NCI-H748 treated with DMSO at 0.1 percent for 48 hours (cell line): ENCODE measurements around the gene FAF2.
"Not testable (repeated sequence)": the region's sequence is repeated elsewhere in the genome, so short reads cannot be mapped to it uniquely, and the experiment has no call there.

Experiments
- DNase-seq: peaks from one replicate; lab custom pipeline; 2025; lab: John Stamatoyannopoulos, UW

FAF2 gene, protein sequence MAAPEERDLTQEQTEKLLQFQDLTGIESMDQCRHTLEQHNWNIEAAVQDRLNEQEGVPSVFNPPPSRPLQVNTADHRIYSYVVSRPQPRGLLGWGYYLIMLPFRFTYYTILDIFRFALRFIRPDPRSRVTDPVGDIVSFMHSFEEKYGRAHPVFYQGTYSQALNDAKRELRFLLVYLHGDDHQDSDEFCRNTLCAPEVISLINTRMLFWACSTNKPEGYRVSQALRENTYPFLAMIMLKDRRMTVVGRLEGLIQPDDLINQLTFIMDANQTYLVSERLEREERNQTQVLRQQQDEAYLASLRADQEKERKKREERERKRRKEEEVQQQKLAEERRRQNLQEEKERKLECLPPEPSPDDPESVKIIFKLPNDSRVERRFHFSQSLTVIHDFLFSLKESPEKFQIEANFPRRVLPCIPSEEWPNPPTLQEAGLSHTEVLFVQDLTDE

DNA sequence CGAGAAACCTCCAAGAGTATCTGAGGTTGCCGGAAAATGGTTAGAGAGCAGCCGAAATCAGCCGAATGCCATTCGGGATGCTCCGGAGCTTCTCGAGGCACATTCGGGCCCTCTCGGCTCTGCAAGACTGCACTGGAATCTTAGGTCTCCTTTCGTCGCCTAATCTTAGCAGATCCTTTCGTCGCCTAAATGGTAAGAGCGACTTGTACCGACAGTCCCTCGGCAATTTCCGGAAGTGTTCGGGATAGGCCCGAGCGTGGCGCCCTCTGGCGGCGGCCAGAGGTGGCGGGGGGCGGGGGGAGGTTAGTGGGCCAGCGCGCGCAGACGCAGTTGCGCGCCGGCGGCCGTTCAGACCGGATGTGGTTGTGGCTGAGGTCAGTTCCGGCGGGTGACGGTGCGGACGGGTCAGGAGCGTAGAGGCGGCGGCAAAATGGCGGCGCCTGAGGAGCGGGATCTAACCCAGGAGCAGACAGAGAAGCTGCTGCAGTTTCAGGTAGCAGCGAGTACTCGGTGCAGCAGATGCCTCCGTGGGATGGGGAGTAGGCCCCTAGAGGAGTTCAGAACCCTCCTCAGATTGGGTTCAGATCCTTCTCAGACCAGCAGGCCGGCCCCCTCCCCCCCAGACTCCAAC is at the start of gene FAF2:
TSS of gene FAF2 (plus strand) at position 408 of the 631 bp plus-strand sequence. CDS start at position 431, 23 bp downstream.
- peak; percentile 95 for DNase-seq

GRCh38 chr5:176400382-176401156 is 47.6 kb upstream of the FAF2 start:
- DNase-seq, result no peak

- no peak for DNase-seq
Measured at GRCh38 chr5:176401281-176402205, 46.6 kb upstream of the FAF2 start.

DNA sequence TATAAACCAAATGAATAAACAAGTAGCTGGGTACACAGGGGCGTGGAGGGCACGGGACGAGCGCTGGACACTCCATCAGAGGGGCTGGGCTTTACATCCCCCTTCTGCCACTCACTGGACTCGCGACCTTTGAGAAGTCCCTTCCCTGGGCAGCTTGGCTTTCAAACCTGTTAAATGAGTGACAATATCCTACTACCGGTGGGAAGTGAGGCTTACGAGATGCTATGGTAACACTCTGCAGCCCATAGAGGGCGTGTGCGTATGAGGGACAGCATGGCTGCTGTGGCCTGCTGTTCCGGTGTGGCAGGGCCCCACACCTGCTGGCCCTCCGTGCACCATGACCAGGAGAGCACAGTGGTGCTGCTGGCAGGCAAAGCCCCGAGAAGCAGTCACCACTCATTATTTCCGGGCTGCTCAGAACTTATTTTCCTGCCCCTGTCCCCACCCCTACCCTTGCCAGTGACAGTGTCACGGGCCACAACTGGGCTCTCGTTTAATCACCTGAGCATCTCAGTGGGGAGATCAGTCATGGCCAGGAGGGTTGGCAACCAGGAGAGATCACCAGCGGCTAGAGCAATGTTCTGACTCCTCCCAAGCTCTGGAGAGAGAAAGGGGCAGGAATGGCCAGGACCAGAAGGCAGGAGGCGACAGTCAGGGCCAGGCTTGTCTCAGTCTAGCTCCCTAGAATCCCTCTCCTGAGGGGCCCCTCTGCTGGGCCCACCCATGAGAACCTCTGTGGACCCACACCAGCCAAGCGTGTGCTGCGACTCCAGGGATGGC is 42.3 kb upstream of the FAF2 start:
- no peak for DNase-seq

DNA sequence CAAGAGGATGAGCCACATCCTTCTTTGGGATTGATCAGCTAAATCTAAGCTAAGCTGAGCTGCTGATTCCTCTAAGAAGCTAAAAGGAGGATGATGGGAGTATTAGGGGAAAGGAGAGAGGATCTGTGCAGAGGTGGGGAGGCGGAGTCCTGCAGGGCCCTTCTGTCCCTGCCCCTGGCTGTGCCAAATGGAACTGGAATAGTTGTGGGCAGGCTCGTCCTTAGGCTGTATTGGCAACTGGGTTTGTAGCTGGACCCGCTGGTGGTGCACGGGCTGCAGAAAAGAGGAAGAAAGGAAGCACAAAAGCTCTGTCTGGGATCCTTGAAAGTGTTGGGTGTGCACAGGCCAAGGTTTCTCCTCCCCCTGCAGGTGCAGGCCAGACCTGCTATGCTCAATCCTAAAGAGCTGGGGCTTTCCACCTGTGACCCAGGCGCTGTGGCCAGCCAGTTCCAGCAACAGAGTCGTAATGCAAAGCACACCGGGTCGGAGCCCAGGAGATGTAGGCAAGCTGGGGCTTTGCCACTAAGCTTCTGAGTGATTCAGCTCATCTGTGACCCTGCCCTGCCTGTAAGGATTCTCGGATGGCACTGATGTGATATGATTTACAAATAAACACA is 41.6 kb upstream of the FAF2 start:
- DNase-seq, result no peak

- no peak for DNase-seq
Measured at GRCh38 chr5:176407456-176408251, 40.5 kb upstream of the FAF2 start.

DNA sequence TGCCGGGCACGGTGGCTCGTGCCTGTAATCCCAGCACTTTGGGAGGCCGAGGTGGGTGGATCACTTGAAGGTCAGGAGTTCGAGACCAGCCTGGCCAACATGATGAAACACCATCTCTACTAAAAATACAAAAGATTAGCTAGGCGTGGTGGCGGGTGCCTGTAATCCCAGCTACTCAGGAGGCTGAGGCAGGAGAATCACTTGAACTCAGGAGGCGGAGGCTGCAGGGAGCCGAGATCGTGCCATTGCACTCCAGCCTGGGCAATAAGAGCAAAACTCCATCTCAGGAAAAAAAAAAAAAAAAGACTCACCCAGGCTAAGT is 40.0 kb upstream of the FAF2 start:
- DNase-seq, result not testable (repeated sequence)

- DNase-seq, result no peak
Measured at GRCh38 chr5:176408590-176408989, 39.6 kb upstream of the FAF2 start.

DNA sequence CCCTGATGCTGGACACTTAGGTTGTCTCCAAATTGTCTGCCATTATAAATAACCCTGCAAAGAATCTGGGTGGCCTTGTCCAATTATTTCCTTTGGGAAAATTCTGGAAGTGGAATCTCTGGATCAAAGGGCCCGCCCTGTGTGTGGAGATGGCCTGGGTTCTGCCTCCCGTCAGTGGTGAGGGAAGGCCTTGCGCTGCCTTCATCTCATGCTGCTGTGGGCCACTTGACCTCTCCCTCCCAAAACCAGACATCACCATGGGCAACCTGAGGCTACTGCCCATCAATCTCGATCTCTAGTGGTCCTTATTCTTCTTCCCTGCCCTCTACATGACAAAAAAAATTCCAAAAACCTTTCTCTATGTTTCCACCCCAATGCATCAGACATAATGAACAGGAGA is 38.4 kb upstream of the FAF2 start:
- DNase-seq, result no peak

GRCh38 chr5:176410486-176411180 is 37.6 kb upstream of the FAF2 start:
- no peak for DNase-seq

DNA sequence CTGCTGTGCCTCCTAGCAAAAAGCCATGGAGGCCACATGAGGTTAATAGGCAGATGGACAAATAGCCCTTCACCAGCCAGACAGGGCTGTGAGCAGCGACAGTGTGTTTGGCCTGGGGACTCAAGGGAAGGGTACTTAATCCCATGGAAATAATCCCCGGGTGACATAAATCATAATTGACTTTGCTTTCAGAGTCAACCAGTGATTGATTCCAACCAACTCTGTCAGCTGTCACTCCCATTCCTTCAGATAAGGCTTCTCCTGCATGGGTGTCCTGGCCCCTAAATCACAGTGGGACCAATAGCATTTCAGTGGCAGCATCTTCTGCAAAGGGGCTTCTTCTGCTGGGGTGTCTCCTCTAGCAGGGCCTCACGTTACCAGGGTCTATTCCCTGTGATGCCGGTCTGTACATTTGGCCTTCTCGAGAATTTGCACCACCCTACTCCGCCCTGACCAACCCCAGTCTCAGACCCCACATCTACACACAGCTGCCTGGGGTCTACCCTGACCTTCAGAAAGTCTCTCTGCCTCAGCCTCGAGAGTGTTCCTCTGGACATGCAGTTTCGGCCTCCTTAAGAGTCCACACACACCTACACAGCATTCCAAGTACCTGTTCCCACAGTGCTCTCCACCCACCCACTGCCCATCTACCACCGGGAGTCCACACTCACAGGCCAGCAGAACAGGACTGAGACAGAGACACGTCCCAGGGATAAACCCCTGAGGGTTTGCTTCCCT is 35.5 kb upstream of the FAF2 start:
- DNase-seq, result no peak

- DNase-seq, result no peak
Measured at GRCh38 chr5:176413255-176413565, 35.0 kb upstream of the FAF2 start.

- DNase-seq, result no peak
Measured at GRCh38 chr5:176413709-176414191, 34.4 kb upstream of the FAF2 start.

- no peak for DNase-seq
Measured at GRCh38 chr5:176414704-176415103, 33.5 kb upstream of the FAF2 start.

- no peak for DNase-seq
Measured at GRCh38 chr5:176415240-176415951, 32.8 kb upstream of the FAF2 start.

DNA sequence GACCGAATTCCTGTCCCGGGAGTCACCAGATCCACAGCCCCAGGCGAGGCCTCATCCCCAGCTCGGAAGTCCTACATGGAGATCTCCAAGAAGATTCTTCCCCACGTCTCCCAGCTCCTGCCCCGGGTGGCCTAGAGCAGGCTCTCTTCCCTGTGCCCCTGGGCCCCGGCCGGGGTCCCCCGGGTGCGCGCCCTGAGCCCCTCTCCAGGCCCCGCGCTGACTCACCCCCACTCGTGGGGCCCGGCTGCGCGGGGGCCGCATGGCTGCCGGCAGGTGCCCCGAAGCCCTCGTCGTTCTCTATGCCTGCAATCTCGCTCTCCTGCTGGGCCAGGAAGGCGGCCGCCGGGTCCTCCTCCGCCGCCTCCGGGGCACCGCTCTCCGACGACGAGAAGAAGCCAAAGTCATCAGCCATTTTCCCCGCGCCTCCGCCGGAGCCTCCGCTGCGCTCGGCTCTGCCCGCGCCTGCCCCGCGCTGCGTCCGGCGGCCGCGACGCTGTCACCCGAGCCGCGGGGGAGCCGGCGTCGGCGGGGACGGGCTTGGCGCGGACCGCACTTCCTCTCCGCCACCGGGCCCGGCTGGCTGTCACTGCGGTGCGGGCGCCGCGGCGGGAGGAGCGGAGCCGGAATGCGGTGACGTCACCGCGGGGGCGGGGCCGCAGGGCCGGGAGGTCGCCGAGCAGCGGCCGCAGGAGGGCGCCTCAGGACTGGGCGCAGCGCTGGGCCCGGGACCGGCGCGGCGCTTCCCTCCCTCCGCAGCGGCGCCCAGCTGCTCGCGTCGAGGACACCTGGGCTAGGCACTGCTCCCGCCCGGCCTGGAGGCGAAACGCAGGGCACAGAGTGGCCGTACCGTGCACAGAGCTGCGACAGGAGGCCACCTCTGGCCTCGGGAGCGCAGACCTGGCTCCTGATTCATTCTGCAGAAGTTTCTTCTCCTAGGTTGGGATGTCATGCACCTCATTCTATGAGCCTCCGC is 31.9 kb upstream of the FAF2 start, which contains the start of gene CLTB:
TSS of gene CLTB (minus strand) at position 588 of the 973 bp plus-strand sequence. CDS start at position 412, 176 bp downstream.
- DNase-seq, result peak; percentile 50
